GM18519 (cell line): Measurements from ENCODE around the gene RNF144A.

Experiments
- ATAC-seq: cut with Tn5 transposase; IDR thresholded peaks from one replicate; pipeline ENCODE4 v1.9.1; 2021; ENCODE audit warnings: mild to moderate bottlenecking, moderate library complexity; ENCODE audit not compliant: unreplicated experiment, low FRiP score

RNF144A gene

DNA sequence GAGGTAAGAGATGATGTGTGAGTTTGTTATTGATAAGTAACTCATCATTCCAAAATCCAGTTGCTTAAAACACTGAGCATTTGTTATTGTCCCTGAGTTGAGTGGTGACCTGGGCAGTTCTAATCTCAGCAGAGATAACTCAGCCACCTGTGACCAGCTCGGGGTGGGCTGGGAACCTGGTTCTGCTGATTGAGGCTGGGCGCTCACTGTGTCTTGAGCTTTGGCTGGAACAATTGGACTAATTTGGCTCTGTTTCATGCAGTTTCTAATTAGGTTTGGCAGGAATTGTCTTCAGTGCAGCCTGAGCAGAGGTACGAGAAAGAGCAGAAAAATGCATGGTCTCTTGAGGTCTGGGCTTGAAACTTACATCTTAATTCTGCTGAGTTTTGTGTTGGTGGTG is 144.7 kb downstream of the RNF144A start:
- ATAC-seq = no peak

DNA sequence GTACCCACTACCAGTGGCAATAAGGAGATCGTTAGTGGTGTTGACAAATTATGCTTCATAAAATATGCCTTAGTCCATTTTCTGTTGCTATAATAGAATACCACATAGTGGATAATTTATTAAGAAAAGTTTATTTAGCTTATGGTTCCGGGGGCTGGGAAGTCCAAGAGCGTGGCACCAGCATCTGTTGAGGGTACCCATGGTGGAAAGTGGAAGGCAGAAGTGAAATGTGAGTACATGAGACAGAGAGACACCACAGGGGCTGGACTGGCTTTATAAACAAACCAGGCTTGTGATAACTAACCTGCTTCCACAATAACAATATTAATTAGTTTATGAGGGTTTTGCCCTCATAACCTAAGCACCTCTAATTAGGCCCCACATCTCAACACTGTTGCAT is 146.6 kb downstream of the RNF144A start:
- ATAC-seq = no peak

DNA sequence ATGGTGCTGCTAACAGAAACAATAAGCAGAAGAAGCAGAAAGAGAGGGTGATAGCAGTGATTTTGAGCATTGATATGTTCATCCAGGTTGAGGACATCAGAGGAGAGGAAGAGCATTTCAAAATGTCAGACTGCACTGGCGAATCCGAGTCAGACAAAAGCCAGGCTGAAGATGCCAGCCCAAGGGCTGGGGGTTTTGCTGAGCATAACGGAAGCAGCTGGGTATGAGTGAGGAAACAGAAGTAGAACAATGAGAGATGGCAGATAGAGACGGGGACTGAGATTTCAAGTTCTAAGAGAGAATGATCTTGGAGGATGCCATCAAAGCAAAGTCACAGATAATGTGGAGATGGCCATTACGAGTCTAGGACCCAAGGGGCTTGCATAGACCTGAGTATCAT is 151.2 kb downstream of the RNF144A start:
- ATAC-seq = no peak

DNA sequence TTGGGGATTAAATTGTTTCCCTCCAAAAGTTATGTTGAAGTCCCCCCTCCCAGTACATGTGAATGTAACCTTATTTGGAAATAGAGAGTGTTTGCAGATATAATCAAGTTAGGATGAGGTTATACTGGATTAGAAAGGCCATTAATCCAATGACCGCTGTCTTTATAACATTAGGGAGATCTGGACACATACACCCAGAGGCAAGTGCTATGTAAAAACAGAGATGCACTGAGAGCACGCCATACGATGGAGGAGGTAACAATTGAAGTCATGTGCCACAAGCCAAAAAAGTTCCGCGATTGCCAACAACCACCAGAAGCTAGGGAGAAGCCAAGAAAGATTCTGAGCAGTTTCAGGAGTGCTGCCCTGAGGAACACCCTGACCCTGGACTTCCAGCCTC is 153.3 kb downstream of the RNF144A start:
- ATAC-seq = no peak

DNA sequence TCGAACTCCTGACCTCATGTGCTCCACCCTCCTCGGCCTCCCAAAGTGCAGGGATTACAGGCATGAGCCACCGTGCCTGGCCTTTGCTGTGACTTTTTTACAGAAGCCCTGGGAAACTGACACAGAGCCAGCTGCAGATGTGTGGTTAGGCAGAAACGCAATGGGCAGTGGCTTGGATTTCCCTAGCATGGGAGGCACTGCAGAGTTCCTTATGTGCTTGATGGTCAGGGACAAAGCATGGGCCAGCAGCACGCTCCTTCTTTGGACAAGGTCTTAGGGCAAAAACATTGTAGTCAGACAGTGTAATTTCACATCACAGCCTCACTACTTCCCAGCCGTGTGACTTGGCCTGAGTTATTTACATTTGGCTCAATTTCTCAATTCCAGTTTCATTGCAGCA is 153.9 kb downstream of the RNF144A start:
- no peak for ATAC-seq

DNA sequence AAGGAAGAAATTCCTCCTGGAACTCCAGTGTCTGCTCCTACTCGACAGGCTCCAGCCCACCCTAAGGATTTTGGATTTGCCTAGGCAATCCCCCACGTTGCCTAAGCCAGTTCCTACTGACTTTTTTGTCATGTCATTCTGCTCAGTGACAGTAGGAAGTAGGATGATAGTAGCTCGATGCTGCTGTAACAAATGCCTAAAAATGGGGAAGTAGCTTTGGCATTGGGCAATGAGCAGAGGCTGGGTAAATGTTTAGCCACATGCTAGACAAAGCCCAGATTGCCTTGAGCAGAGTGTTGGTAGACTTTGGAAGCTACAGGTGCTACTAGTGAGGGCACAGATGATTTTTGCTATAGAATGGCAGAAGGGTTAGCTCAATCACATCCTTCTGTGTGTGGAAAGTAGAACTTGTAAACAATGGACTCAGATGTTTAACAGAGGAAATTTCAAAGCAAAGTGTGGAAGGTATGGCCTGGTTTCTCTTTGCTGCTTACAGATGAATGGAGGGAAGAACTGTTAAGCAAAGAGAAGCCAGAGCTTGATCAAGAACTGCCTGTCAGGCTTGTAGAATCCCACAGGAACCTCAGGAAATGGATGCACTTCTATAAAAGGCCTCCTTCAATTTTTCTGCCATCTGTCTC is 154.8 kb downstream of the RNF144A start:
- no peak for ATAC-seq

DNA sequence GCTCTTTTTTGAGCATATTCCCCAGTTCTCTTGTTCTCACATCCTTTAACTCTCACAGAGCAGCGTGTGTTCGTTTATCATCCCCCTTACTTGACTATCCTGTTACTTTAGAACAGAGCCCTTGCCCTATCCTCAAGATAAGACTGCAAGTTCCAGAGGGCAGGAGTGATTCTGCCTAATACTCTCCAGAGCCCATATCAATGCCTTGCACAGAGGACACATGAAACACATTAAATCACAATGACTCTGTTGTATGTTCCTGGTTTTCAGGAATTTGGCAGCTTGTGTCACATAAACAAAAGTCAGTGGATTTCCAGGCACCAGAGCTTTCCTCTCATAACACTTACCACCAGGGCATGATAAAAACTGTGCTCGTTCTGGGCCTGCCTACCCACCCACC is 156.7 kb downstream of the RNF144A start:
- no peak for ATAC-seq

DNA sequence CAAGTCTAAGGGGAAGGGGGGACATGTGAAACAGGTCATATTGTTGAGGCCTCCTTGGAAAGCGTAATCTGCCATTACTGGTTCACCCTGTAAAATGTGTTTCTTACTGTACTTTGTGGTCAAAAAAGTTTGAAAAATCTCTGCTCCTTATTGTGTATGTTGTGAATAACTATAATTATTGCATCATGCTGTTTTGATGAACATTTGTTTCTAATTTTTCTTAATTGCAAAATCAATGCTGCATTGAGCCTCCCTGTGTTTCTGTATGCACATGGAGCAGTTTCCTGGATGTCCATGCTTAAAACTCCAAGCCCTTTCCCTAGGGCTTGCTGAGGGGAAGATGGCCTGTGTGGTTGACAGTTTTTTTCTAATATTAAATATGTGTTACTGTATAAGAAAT is 158.6 kb downstream of the RNF144A start:
- no peak for ATAC-seq

DNA sequence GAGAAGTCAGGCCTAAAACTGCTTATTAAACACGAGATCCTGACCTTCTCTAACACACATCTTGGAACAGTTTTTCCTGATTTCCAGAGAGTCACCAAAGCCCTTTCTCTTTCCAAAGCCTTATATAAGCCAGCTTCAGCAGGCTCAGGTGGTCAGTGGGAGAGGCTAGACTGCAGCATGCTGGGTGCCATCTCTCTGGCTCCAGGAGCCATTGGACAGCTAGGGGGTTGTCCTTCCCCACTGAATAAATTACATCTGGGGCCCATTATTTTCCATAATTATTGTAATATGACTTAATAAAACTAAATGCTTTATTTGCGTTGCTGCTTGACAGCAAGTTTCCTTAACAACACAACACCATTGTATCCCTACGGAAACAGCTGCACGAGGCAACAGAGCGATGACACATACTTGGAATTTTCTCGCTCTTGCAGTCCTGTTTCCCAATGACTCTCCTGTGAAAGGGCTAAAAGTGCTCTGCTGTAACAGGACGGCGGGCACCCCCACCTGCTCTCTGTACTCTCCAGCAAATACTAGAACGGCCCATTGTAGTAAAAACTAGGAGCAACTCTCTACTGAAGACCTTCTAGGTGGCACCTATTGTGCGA is 160.6 kb downstream of the RNF144A start:
- no peak for ATAC-seq

DNA sequence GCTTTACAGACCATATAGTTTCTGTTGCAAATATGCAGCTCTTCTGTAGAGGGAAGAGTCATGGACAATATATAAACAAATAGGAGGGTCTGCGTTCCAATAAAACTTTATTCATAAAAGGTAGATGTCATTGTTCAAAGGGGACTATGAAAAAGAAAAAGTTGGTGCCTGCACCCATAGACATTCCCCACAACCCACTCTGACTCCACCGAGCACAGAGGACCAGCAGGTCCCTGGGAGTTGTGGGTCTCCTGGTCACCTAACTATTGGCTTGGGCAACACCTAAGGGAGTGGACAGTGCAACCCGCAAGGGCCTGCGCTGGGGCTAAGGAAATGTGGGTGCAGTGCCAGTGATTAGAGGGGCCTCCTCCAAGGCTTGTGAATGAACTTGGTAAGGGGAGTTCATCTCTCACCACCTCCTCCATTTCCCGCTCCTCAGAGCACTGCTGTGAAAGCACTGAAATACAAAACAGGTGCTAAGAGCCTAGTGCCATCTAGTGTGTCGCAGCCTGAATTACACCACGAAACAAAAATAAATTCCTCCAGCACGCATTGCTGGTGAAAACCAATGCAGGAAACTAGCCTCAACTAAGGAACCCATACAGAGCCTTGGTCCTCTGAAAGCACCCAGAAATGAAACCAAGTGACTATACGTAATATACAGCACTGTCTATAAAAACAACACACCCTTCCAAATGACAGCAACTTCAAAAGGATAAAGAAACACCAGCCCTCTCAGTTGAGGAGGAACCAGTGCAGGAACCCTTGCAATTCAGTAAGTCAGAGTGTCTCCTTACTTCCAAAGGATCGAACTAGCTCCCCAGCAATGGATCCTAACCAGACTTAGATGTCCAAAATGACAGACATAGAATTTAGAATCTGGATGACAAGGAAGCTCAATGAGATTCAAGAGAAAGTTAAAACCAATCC is 166.6 kb downstream of the RNF144A start:
- no peak for ATAC-seq

DNA sequence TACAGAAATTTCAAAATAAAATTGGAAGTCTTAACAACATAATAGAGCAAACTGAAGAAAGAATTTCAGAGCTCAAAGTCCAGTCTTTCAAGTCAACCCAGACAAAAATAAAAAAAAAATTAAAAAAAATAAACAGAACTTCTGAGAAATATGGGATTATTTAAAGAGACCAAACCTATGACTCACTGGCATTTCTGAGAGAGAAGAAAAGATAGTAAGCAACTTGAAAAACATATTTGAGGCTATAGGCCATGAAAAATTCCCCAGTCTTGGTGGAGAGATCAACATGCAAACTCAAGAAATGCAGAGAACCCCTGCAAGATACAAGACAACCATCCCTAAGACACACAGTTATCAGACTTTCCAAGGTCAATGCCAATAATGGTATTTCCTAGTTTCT is 167.4 kb downstream of the RNF144A start:
- ATAC-seq = no peak

DNA sequence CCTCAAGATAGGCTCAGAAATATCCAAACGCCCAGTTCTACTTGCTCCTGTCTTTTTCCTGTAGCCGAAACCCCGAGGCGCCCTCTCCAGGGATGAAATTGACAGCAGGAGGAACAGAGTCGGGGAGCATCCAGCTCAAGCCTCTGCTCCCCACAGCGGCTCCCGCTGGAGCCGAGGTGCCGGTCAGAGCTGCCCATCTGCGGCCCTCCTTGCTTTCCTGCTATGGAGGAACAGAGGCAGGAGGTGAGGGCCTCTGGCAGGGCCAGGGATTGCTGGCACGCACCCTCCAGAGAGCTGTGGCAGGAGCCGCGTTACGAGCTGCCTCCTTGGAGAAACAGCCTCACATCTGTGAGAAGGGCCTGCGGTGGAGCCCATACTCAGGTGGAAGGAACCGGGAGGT is 172.1 kb downstream of the RNF144A start:
- ATAC-seq = no peak

DNA sequence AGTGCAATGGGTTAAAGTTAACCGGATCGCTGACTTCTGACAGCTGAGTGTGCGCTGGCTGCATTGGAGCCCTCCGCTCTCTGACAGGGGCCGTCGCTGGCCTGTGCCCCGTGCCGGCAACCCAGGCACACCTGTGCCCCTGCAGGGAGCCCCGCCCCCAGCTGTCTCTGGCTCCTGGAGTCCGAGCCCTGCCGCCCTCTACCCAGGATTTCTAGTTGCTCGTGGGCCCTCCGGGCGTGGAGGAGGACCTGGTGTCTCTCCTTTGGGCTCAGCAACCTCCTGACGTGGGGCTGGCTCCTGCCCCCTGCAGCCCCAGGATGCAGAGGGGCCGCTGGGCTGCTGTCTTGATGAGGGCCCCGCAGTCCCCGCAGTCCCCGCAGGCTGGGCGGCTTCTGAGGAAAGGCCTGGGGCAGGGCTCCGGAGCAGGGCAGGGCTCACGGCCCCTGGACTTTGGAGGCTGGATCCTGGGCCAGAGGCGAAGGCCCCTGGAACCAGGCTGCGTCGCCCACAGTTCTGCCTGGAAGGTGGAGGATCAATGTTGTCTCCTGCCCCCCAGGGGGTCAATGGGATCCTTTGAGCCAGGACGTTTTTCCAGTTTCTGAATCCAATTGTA is 172.8 kb downstream of the RNF144A start:
- no peak for ATAC-seq

DNA sequence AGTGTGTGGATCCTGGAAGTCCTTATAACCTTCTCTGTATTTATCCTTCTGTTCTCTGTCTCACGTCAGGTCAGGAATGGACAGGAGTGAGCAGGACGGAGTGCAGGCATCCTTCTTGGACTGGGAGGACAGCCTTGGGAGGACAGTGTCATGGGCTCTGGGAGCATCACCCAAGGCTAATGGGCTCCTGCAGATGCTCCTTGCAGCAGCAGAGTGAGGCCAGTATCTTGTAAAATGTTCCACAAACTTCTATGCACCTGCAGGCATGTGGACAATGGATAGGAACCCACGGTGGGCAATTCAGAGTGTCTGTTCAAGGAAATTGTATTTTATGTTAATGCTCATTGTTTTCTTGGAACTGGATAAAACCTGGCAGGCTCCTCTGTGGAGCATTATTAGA is 176.2 kb downstream of the RNF144A start:
- ATAC-seq = no peak
